Activated CD8-positive, alpha-beta memory T cell treated with anti-CD3 and anti-CD28 coated beads for 24 hours (primary cell): ENCODE data around the gene BTN3A1.
"Not testable (repeated sequence)": the region's sequence is repeated elsewhere in the genome, so short reads cannot be mapped to it uniquely, and the experiment has no call there.

Experiments
- DNase-seq: peaks from one replicate; pipeline ENCODE4 v3.0.0-alpha.2; 2020

The BTN3A1 gene

DNA sequence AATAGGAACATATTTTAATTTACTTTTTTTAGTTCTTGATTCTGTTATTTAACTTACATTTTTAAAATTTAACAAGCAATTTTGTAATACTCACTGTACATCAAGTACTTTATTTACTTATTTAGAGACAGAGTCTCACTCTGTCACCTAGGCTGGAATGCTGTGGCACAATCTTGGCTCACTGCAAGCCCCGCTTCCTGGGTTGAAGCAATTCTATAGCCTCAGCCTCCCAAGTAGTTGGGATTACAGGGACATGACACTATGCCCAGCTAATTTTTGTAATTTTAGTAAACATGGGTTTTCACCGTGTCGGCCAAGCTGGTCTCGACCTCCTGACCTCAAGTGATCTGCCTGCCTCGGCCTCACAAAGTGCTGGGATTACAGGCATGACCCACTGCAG, 45.2 kb downstream of the BTN3A1 start:
- no peak for DNase-seq

DNA sequence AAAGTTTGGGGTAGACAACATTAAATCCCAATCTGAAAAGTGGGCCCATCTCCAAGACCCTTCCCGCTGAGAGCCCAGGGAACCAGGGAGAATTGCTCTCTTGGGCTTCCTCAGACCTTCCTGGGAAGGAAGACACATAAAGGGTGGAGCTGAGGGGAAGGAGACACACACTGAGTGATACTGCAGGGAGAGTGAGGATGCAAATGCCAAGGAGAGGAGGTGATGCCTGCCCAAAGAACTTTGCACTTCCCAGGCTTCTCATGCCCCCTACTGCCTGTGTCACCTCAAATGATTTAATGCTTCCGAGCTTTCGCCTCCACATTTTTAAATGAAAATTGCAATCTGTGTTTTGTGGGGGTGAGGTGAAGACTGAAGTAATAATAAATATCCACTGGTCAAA, 48.2 kb downstream of the BTN3A1 start:
- no peak for DNase-seq

DNA sequence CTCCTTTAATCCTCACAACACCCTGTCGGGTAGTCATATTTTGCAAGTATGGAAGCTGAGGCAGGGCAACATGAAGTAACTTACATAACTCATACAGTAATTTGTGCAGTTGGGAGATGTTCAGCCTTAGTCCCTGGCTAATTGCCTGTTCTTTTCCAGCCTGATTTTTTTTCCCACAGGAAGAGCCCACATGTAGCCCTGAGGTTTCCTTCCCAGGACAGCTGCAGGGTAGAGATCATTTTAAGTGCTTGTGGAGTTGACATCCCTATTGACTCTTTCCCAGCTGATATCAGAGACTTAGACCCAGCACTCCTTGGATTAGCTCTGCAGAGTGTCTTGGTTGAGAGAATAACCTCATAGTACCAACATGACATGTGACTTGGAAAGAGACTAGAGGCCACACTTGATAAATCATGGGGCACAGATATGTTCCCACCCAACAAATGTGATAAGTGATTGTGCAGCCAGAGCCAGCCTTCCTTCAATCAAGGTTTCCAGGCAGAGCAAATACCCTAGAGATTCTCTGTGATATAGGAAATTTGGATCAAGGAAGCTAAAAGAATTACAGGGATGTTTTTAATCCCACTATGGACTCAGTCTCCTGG, 50.7 kb downstream of the BTN3A1 start:
- DNase-seq, result no peak

GRCh38 chr6:26454631-26455030, 52.6 kb downstream of the BTN3A1 start:
- no peak for DNase-seq

DNA sequence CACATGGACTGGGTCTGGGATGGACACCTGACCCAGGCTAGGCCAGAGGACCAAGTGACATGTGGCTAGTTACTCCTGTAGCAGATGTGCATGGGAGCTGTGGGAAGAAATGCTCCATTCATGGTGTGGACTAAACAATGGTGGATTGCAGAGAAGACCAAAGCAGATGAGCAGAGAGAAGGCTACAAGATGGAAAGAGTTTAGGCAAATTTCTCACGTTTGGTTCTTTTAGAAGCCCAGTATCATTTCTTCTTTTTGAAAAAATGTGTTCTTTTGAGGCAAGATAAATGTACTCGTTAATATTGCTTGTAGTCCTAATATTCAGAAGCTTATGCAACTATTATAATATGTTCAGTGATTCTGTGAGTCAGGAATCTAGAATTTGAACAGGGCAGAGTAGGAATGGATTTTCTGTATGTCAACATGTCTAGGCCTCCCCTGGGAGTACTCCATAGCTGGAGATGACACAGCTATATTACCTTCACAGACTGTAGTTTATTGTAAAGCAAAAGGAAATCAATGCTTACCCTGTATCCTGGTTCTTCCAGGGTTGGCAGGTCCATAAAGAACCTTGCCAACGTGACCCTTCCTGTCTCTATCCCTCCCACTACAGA, 53.4 kb downstream of the BTN3A1 start:
- no peak for DNase-seq

- DNase-seq, result peak; percentile 68
These were observed 55.3 kb downstream of the BTN3A1 start for GRCh38 chr6:26457264-26457805.

DNA sequence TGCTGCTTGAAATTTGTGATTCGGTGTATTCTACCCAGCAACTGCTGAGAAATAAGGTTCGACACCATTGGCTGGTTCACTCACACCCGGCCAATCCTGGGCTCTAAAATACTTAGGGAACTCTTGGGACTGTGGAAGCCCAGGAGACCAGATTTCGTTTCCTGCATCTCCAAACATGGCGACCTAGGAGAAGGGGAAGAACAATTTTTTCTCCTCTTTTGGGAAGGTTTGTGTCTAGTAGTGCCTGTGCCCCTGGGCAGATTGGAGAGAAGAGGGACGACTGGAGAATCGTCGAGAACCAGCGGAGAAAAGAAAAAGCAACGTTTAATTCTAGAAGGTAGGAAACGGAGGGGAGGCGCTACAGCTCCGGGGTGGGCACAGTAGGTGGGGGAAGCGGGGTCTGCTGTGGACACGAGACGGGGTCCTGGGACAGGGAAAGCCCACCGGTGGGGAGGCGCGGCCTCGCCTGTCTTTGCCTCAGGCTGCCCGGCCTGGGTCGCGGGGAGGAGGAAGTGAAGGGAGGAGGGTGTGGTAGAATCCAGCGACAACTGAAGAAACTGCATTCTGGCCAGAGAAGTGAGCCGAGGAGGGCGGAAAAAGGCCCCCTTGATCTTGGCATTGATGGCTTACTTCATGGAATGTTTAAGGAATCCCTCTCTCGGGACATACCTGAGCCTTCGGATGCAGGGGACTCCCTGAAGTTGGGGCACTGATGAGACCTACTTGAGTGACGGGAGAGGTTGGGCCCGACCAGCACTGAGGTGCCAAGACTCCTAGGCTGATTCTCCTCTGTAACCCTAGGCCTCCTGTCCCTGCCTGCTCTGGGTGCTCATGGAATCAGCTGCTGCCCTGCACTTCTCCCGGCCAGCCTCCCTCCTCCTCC, 56.0 kb downstream of the BTN3A1 start, which contains the start of gene BTN2A1:
Gene BTN2A1, plus strand, starts transcription at position 150 of the 883 bp plus-strand sequence. Its CDS starts 682 bp downstream, at position 832.
- peak; percentile 78 for DNase-seq

DNA sequence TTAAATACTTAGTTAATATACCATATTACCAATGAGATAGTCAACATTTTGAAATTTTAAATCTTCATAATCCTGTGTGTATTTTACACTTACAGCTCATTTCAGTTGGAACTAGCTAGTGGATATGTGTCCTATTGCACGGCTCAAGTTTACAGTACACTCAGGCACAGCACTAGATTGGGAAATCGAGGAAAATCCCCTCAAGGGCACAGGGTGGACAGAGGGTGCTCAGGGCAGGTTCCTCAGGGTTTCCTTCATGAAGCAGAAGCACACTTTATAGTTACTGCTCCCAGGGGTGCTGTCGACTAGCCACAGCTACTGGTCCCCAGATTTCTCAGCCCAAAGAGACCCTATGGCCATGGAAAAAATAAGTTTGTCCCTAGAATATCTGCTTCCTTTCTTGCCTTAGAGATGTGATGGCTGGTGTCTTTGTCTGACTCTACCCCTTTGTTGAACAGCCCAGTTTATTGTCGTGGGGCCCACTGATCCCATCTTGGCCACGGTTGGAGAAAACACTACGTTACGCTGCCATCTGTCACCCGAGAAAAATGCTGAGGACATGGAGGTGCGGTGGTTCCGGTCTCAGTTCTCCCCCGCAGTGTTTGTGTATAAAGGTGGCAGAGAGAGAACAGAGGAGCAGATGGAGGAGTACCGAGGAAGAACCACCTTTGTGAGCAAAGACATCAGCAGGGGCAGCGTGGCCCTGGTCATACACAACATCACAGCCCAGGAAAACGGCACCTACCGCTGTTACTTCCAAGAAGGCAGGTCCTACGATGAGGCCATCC, 57.1 kb downstream of the BTN3A1 start:
- no peak for DNase-seq

DNA sequence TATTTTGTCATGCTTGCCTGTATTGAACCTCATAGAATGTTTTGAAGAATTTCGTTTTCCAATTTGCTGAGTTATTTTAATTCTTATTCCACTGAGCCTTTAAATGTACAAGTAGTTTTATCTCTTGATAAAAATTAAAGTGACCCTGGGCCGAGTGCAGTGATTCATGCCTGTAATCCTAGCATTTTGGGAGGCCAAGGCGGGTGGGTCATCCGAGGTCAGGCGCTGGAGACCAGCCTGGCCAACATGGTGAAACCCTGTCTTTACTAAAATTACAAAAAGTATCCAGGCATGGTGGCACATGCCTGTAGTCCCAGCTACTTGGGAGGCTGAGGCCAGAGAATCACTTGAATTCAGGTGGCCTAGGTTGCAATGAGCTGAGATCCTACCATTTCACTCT, 59.3 kb downstream of the BTN3A1 start:
- not testable (repeated sequence) for DNase-seq

DNA sequence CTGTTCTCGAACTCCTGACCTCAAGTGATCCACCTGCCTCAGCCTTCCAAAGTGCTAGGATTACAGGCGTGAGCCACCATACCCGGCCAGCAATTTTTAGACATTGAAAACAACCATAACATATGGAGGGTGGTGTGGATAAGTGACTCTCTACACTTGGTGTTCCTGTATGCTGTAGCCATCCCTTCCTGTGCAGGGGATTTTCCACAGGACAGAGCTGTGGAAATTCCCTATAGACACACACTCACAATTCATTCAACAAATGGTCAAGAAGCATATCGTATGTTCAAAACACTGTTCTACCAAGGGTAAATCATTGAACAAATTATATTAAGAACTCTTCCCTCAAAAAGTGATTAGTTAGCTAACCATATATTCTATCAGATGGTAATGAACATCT, 61.9 kb downstream of the BTN3A1 start:
- no peak for DNase-seq

DNA sequence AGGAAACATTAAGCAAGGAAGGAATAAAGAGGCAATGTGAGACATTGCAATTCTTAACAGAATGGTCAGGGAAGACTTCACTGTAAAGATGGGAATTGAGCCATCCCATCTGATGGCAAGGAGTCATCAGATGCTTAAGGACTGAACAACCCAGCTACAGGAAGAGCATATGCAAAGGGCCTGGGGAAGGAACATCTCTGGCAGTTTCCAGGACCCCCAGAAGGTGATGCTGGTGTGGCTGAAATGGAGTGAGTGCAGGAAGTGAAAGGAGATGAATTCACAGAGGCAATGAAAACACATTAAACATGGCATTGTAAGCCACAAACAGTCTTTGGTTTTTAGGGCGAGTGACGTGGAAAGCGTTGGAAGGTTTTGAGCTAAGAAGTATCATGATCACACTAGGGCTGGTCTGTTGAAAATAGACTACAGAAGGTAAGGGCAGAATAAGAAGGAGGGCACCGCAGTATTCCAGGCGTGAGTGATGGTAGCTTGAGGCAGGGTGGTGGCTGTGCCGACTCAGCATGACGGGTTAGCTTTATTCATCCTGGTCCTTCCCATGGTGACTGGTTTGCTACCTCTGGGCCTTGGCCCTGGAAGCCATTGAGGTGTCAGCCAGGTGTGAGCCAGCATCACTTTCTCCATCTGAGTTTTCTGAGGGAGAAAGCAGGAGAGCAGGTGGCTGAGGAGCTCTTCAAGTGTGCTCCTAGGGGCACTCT, 62.5 kb downstream of the BTN3A1 start:
- no peak for DNase-seq
